SK-N-SH treated with all-trans-retinoic acid at 6 μM for 48 hours (cell line): ENCODE data around the gene ZW10.

Experiments used
- ATAC-seq: fragments of 200-7000 bp; cut with Tn5 transposase; 3 replicates; pipeline ENCODE4 v1.9.1; 2020; ENCODE audit warnings: mild to moderate bottlenecking, moderate library complexity
- ARNTL ChIP-seq: fragments of 450-650 bp; formaldehyde crosslinking; IDR thresholded peaks from 2 replicates; pipeline ENCODE4 v1.5.0; 2020; ENCODE audit warnings: low read depth, mild to moderate bottlenecking, moderate library complexity, borderline replicate concordance
- BACH2 ChIP-seq: fragments of 250-450 bp; sonication (Bioruptor Pico); IDR thresholded peaks from 2 replicates; pipeline ENCODE4 v1.9.0; 2021; ENCODE audit warnings: mild to moderate bottlenecking, borderline replicate concordance
- CSDC2 ChIP-seq: fragments of 250-450 bp; sonication (Bioruptor Pico); IDR thresholded peaks from 2 replicates; pipeline ENCODE4 v1.5.0; 2020; ENCODE audit warnings: mild to moderate bottlenecking, moderate library complexity
- GLIS3 ChIP-seq: fragments of 250-450 bp; sonication (Bioruptor Pico); IDR thresholded peaks from 2 replicates; pipeline ENCODE4 v1.5.0; 2020; ENCODE audit warnings: mild to moderate bottlenecking, moderate library complexity
- ISL1 ChIP-seq: fragments of 250-450 bp; sonication (Bioruptor Pico); IDR thresholded peaks from 2 replicates; pipeline ENCODE4 v2.1.2; 2022; ENCODE audit warnings: mild to moderate bottlenecking, moderate library complexity
- OSR1 ChIP-seq: fragments of 250-450 bp; sonication (Bioruptor Pico); IDR thresholded peaks from 2 replicates; pipeline ENCODE4 v1.8.0; 2022; ENCODE audit warnings: moderate library complexity, mild to moderate bottlenecking, inconsistent platforms
- PPARA ChIP-seq: fragments of 250-450 bp; sonication (Bioruptor Pico); IDR thresholded peaks from 2 replicates; pipeline ENCODE4 v1.5.0; 2020; ENCODE audit warnings: mild to moderate bottlenecking, borderline replicate concordance
- RARB ChIP-seq: fragments of 250-450 bp; sonication (Bioruptor Pico); IDR thresholded peaks from 2 replicates; pipeline ENCODE4 v1.8.0; 2021; ENCODE audit warnings: mild to moderate bottlenecking, moderate library complexity
- SNAI2 ChIP-seq: fragments of 250-450 bp; sonication (Bioruptor Pico); IDR thresholded peaks from 2 replicates; pipeline ENCODE4 v1.5.0; 2020; ENCODE audit warnings: mild to moderate bottlenecking, moderate library complexity
- TCF4 ChIP-seq: fragments of 250-450 bp; sonication (Bioruptor Pico); IDR thresholded peaks from 2 replicates; pipeline ENCODE4 v1.8.0; 2021; ENCODE audit warnings: mild to moderate bottlenecking, moderate library complexity, borderline replicate concordance
- TOX ChIP-seq: fragments of 250-450 bp; sonication (Bioruptor Pico); IDR thresholded peaks from 2 replicates; pipeline ENCODE4 v1.8.0; 2021; ENCODE audit warnings: mild to moderate bottlenecking, moderate library complexity, borderline replicate concordance
- ZC3H10 ChIP-seq: fragments of 250-450 bp; sonication (Bioruptor Pico); IDR thresholded peaks from 2 replicates; pipeline ENCODE4 v1.5.1; 2021; ENCODE audit warnings: mild to moderate bottlenecking, moderate library complexity
- ZNF565 ChIP-seq: fragments of 450-650 bp; formaldehyde crosslinking; conservative IDR thresholded peaks from 2 replicates; pipeline ENCODE4 v1.5.0; 2020; ENCODE audit warnings: low read depth, mild to moderate bottlenecking, moderate library complexity
- ZNF70 ChIP-seq: fragments of 450-650 bp; formaldehyde crosslinking; IDR thresholded peaks from 2 replicates; pipeline ENCODE4 v1.5.0; 2020; ENCODE audit warnings: mild to moderate bottlenecking, moderate library complexity
- ZNF8 ChIP-seq: fragments of 450-650 bp; formaldehyde crosslinking; IDR thresholded peaks from 2 replicates; pipeline ENCODE4 v1.5.0; 2020; ENCODE audit warnings: mild to moderate bottlenecking, moderate library complexity
- TF ChIP-seq, protein P1 (sequence below): fragments of 250-450 bp; sonication (Bioruptor Pico); IDR thresholded peaks from 2 replicates; pipeline ENCODE4 v1.5.1; 2020; ENCODE audit warnings: low read depth, mild to moderate bottlenecking, moderate library complexity
- TF ChIP-seq, protein P2 (sequence below): fragments of 250-450 bp; sonication (Bioruptor Pico); IDR thresholded peaks from 2 replicates; pipeline ENCODE4 v1.5.1; 2021; ENCODE audit warnings: mild to moderate bottlenecking, moderate library complexity
- TF ChIP-seq, protein P3 (sequence below): fragments of 250-450 bp; sonication (Bioruptor Pico); IDR thresholded peaks from 2 replicates; pipeline ENCODE4 v1.5.0; 2020; ENCODE audit warnings: mild to moderate bottlenecking, moderate library complexity
- TF ChIP-seq, protein P4 (sequence below): fragments of 250-450 bp; sonication (Bioruptor Pico); IDR thresholded peaks from 2 replicates; pipeline ENCODE4 v1.8.0; 2021; ENCODE audit warnings: low read depth, mild to moderate bottlenecking, moderate library complexity, borderline replicate concordance
- TF ChIP-seq, protein P5 (sequence below): fragments of 250-450 bp; sonication (Bioruptor Pico); IDR thresholded peaks from 2 replicates; pipeline ENCODE4 v1.8.0; 2020; ENCODE audit warnings: mild to moderate bottlenecking, moderate library complexity, borderline replicate concordance

The ZW10 gene

DNA sequence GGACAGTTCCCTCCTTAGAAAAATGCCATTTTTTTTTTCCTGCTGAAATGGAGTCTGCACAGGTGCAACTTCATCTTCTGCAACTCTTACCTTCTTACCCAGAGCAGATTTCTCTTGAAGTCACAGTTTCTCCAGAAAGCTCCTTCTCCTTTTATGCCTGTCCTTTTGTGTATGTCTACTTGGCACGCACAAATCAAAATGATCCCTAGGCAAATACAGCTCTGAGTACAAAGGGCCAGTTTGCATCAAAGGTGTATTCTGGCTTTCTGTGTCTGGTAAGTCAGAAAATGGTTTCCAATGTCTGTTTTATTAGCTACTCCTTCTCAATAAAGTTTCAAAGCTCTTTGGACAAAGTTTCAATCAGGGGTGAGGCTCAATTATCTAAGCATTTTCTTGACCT lies 8.6 kb upstream of the ZW10 start:
- TF ChIP-seq TOX (CRISPR knock-in tag) = no peak
- TF ChIP-seq, protein P1, sequence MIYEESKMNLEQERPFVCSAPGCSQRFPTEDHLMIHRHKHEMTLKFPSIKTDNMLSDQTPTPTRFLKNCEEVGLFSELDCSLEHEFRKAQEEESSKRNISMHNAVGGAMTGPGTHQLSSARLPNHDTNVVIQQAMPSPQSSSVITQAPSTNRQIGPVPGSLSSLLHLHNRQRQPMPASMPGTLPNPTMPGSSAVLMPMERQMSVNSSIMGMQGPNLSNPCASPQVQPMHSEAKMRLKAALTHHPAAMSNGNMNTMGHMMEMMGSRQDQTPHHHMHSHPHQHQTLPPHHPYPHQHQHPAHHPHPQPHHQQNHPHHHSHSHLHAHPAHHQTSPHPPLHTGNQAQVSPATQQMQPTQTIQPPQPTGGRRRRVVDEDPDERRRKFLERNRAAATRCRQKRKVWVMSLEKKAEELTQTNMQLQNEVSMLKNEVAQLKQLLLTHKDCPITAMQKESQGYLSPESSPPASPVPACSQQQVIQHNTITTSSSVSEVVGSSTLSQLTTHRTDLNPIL (CRISPR knock-in tag) = no peak
- TF ChIP-seq, protein P2, sequence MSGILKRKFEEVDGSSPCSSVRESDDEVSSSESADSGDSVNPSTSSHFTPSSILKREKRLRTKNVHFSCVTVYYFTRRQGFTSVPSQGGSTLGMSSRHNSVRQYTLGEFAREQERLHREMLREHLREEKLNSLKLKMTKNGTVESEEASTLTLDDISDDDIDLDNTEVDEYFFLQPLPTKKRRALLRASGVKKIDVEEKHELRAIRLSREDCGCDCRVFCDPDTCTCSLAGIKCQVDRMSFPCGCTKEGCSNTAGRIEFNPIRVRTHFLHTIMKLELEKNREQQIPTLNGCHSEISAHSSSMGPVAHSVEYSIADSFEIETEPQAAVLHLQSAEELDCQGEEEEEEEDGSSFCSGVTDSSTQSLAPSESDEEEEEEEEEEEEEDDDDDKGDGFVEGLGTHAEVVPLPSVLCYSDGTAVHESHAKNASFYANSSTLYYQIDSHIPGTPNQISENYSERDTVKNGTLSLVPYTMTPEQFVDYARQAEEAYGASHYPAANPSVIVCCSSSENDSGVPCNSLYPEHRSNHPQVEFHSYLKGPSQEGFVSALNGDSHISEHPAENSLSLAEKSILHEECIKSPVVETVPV (CRISPR knock-in tag) = no peak
- TF ChIP-seq BACH2 = no peak
- TF ChIP-seq, protein P3, sequence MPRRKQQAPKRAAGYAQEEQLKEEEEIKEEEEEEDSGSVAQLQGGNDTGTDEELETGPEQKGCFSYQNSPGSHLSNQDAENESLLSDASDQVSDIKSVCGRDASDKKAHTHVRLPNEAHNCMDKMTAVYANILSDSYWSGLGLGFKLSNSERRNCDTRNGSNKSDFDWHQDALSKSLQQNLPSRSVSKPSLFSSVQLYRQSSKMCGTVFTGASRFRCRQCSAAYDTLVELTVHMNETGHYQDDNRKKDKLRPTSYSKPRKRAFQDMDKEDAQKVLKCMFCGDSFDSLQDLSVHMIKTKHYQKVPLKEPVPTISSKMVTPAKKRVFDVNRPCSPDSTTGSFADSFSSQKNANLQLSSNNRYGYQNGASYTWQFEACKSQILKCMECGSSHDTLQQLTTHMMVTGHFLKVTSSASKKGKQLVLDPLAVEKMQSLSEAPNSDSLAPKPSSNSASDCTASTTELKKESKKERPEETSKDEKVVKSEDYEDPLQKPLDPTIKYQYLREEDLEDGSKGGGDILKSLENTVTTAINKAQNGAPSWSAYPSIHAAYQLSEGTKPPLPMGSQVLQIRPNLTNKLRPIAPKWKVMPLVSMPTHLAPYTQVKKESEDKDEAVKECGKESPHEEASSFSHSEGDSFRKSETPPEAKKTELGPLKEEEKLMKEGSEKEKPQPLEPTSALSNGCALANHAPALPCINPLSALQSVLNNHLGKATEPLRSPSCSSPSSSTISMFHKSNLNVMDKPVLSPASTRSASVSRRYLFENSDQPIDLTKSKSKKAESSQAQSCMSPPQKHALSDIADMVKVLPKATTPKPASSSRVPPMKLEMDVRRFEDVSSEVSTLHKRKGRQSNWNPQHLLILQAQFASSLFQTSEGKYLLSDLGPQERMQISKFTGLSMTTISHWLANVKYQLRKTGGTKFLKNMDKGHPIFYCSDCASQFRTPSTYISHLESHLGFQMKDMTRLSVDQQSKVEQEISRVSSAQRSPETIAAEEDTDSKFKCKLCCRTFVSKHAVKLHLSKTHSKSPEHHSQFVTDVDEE (CRISPR knock-in tag) = no peak
- no peak for TF ChIP-seq ZNF565
- no peak for TF ChIP-seq CSDC2 (CRISPR knock-in tag)
- TF ChIP-seq ZC3H10 = no peak
- no peak for TF ChIP-seq SNAI2 (CRISPR knock-in tag)
- no peak for TF ChIP-seq PPARA (CRISPR knock-in tag)
- TF ChIP-seq GLIS3 (CRISPR knock-in tag) = no peak
- TF ChIP-seq ZNF8 (CRISPR knock-in tag) = no peak
- TF ChIP-seq, protein P4, sequence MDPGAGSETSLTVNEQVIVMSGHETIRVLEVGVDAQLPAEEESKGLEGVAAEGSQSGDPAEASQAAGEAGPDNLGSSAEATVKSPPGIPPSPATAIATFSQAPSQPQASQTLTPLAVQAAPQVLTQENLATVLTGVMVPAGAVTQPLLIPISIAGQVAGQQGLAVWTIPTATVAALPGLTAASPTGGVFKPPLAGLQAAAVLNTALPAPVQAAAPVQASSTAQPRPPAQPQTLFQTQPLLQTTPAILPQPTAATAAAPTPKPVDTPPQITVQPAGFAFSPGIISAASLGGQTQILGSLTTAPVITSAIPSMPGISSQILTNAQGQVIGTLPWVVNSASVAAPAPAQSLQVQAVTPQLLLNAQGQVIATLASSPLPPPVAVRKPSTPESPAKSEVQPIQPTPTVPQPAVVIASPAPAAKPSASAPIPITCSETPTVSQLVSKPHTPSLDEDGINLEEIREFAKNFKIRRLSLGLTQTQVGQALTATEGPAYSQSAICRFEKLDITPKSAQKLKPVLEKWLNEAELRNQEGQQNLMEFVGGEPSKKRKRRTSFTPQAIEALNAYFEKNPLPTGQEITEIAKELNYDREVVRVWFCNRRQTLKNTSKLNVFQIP = no peak
- no peak for TF ChIP-seq ISL1 (CRISPR knock-in tag)
- TF ChIP-seq ZNF70 (CRISPR knock-in tag) = no peak
- TF ChIP-seq OSR1 = no peak
- TF ChIP-seq TCF4 = no peak
- ATAC-seq = no peak

DNA sequence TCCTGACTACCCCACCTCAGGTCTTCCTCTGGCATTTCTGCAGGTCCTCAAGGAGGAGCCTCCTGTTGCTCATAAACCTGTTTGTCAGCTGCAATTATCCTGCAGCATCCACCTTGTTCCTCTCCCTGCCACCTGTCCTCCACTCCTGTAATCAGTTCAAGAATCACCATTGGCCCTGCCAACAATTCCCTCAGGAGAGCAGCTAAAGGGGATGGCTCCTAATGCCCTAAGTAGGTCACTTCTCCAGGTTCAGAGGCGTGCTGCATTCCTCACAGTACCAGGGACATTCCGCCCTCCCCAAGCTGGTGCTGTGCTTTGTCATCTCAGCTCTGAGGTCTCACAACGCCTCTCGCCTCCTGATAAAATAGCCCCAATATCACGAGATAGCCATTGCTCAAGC lies 8.2 kb upstream of the ZW10 start:
- no peak for TF ChIP-seq TOX (CRISPR knock-in tag)
- no peak for TF ChIP-seq BACH2
- TF ChIP-seq, protein P3 (CRISPR knock-in tag) = no peak
- TF ChIP-seq, protein P5, sequence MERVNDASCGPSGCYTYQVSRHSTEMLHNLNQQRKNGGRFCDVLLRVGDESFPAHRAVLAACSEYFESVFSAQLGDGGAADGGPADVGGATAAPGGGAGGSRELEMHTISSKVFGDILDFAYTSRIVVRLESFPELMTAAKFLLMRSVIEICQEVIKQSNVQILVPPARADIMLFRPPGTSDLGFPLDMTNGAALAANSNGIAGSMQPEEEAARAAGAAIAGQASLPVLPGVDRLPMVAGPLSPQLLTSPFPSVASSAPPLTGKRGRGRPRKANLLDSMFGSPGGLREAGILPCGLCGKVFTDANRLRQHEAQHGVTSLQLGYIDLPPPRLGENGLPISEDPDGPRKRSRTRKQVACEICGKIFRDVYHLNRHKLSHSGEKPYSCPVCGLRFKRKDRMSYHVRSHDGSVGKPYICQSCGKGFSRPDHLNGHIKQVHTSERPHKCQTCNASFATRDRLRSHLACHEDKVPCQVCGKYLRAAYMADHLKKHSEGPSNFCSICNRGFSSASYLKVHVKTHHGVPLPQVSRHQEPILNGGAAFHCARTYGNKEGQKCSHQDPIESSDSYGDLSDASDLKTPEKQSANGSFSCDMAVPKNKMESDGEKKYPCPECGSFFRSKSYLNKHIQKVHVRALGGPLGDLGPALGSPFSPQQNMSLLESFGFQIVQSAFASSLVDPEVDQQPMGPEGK (CRISPR knock-in tag) = no peak
- no peak for TF ChIP-seq ZNF70 (CRISPR knock-in tag)
- TF ChIP-seq PPARA (CRISPR knock-in tag) = no peak
- ATAC-seq = no peak

DNA sequence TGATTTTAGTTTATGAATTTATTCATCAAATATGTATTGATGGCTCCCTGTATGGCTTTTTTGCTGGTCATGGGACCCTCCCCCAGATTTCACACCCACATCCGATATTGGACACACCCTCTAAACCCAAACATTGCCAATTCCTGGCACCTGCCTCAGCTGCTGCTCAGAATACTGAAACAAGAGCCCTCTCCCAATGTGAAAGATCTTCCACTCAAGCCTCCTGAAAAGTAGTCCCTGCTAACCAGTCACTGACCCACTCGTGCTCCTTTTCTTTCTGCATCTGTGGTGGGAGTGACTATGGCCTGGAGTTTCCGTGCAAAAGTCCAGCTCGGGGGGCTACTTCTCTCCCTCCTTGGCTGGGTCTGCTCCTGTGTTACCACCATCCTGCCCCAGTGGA lies 6.0 kb upstream of the ZW10 start, which contains the start of gene CLDN25:
TSS of gene CLDN25 (plus strand) at position 301 of the 400 bp plus-strand sequence. CDS start at position 301, 0 bp downstream.
- no peak for ATAC-seq
- TF ChIP-seq RARB = no peak
- TF ChIP-seq, protein P3 (CRISPR knock-in tag) = no peak
- no peak for TF ChIP-seq ZNF565
- no peak for TF ChIP-seq ARNTL (CRISPR knock-in tag)
- TF ChIP-seq, protein P2 (CRISPR knock-in tag) = no peak
- TF ChIP-seq OSR1 = no peak
- no peak for TF ChIP-seq TCF4
- TF ChIP-seq SNAI2 (CRISPR knock-in tag) = no peak
- no peak for TF ChIP-seq GLIS3 (CRISPR knock-in tag)
